Measurements from ENCODE around the gene PIP4K2B.

The PIP4K2B gene

DNA sequence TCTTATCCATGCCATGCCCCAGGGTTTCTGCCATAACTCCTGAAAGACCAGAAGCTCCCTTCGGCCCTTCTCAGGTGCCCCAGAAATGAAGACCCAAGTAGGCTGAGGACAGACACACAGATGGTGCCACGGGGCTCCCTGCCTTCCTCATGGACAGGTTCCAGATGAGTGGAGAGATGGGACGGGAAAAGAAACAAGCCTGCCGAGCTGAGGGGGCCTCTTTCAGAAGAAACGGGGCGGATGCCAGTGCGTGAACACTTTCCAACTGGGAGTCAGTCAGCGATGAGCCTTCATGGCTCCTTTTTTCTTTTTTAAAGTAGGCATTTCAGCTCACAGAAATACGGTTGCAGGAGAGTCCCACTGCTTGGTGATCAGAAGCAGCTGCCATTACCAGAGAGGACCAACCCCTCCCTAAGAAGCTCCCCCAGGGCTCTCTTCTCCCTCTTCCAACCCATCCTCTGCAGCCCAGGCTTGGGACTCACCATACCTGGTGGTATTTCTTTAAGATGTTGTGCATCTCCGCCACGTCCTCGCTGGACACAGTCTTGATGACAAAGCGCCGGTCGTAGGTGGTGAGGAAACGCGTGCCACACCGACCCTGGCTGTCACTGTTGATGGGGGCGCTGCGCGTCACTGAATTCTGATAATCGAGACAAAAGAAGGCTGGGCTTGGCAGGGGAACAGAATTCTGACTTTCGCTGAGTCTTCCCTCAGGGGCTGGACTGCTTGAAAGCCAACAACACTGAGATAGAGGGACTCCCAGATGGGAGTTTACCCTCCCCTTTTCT lies 19.2 kb downstream of the PIP4K2B start:
- in situ Hi-C loops (cut with HindIII; ENCODE audit: low sequenced_read_pairs), result no loop called here
- H3K4me3 ChIP-seq (ENCODE audit: low read depth, low read length), result no peak overlapping the region
- no peak for TF ChIP-seq CTCF (IDR thresholded peaks at IDR 0.05; ENCODE audit: low read depth, low read length, missing control alignments)
- DNase-seq (ENCODE audit: low read depth), result no peak

DNA sequence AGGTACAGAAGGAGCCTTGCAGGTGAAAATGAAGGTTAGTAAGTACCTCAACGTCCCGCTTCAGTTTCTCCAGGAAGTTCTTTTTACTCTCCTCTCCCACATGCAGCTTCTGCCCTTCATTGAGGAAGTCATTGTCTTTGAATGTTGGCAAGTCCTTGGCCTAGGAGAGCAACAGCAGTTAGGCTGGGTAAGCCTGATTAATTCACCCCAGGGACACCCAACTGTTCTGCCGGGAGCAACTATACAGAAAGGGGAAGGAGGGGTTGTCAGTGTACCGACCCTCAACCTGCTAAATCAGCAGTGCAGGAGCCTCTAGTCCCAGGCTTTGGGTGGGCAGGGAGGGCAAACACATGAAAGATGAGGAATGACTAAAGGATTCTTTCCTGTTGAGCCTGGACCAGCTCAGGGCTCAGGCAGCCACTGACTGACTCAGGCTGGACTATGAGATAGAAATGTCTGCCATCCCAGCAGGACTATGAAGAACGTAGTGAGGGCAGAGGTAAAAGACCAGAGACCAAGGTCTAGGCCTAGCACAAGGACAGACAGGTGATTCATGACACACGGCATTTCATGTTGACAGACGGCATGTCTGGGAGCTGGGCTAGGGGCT lies 21.6 kb downstream of the PIP4K2B start:
- in situ Hi-C loops (cut with HindIII; ENCODE audit: low sequenced_read_pairs), result no loop called here
- DNase-seq (ENCODE audit: low read depth), result no peak
- H3K4me3 ChIP-seq (ENCODE audit: low read depth, low read length), result no peak overlapping the region
- no peak for TF ChIP-seq CTCF (IDR thresholded peaks at IDR 0.05; ENCODE audit: low read depth, low read length, missing control alignments)

DNA sequence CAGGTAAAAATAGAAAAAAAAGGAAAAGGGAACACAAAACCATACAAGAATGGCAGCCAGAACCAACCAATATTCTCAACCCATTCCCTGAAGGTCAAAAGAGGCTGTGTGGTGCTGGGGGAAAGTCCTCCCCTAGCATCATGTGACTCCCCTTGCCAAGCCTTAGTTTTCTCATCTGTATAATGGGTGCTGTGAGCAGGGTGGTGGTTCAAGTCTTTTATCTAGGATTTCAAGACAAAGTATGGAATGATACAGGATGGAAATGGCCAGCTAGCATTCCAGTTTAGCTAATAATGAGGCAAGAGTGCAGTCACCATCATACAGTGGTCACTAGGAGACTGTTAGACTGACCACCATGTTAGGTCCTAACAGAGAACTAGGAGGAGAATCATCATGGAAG lies 26.1 kb downstream of the PIP4K2B start:
- in situ Hi-C loops (cut with HindIII; ENCODE audit: low sequenced_read_pairs), result no loop called here
- DNase-seq (ENCODE audit: low read depth), result no peak
- no peak for TF ChIP-seq CTCF (IDR thresholded peaks at IDR 0.05; ENCODE audit: low read depth, low read length, missing control alignments)
- H3K4me3 ChIP-seq (ENCODE audit: low read depth, low read length), result no peak overlapping the region

GRCh38 chr17:38768417-38768816 lies 30.9 kb downstream of the PIP4K2B start:
- DNase-seq (ENCODE audit: low read depth), result no peak
- in situ Hi-C loops (cut with HindIII; ENCODE audit: low sequenced_read_pairs), result no loop called here
- no peak overlapping the region for H3K4me3 ChIP-seq (ENCODE audit: low read depth, low read length)
- TF ChIP-seq CTCF (IDR thresholded peaks at IDR 0.05; ENCODE audit: low read depth, low read length, missing control alignments), result no peak

DNA sequence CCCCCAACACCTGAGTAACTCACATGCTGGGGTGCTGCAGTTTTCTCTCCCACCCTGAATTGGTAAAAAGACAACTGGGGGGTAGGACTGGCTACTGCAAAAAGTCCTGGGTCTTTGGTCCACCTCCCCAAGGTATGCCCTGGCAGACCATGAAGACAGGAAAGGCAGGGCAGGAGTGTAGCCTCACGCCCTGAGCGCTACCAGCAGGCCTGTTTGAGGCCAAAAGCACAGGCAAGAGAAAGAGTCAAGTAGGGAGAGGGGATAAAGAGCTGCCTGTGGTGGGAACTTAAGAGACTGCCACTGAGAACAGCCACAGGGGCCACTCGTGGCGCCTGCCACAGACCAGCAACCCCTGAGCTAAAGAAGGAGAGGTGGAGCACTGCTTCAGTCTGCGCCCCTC lies 33.0 kb downstream of the PIP4K2B start:
- DNase-seq (ENCODE audit: low read depth), result no peak
- in situ Hi-C loops (cut with HindIII; ENCODE audit: low sequenced_read_pairs), result no loop called here
- no peak overlapping the region for H3K4me3 ChIP-seq (ENCODE audit: low read depth, low read length)
- no peak for TF ChIP-seq CTCF (IDR thresholded peaks at IDR 0.05; ENCODE audit: low read depth, low read length, missing control alignments)

- no peak for TF ChIP-seq CTCF (IDR thresholded peaks at IDR 0.05; ENCODE audit: low read depth, low read length, missing control alignments)
- no peak overlapping the region for H3K4me3 ChIP-seq (ENCODE audit: low read depth, low read length)
- no peak for DNase-seq (ENCODE audit: low read depth)
- in situ Hi-C loops (cut with HindIII; ENCODE audit: low sequenced_read_pairs), result no loop called here
These were observed 37.1 kb downstream of the PIP4K2B start for GRCh38 chr17:38762231-38762630.

Measured in astrocyte of the cerebellum (primary cell).